Small intestine (tissue), 7 donors: ENCODE data around the gene ULK1. TPM values are rescaled to one million over a fixed set of nuclear protein-coding genes. Genes with fewer than 3 reads are reported as not detected.

Experiments
- DNase-seq, 2 donors: peaks; one replicate each; pipeline versions ENCODE4 v3.0.0 to v3.0.0-alpha.2; 2013
- FAIRE-seq: peaks from 2 replicates; lab custom pipeline; 2012; peaks lifted over from hg19 to GRCh38; lab: Jason Lieb, UNC
- H3K27ac ChIP-seq, 3 donors: one replicate each; pipeline ENCODE4 v1.5.1; 2013; ENCODE audit warnings: low read length in 2 of 3, mild to moderate bottlenecking in 2 of 3, control low read depth in 1 of 3, inconsistent platforms in 1 of 3, low read depth in 1 of 3, moderate library complexity in 1 of 3
- H3K27me3 ChIP-seq, 3 donors: one replicate each; pipeline ENCODE4 v1.6.1; 2013; ENCODE audit warnings: low read length in 3 of 3, inconsistent platforms in 1 of 3; ENCODE audit not compliant: control insufficient read depth in 3 of 3, insufficient read depth in 3 of 3
- H3K36me3 ChIP-seq, 3 donors: one replicate each; pipeline ENCODE4 v1.6.1; 2013; ENCODE audit warnings: low read length in 3 of 3, inconsistent platforms in 1 of 3, low read depth in 1 of 3, mild to moderate bottlenecking in 1 of 3, moderate library complexity in 1 of 3; ENCODE audit not compliant: control insufficient read depth in 3 of 3, insufficient read depth in 2 of 3
- H3K4me1 ChIP-seq, 3 donors: one replicate each; pipeline ENCODE4 v1.6.1; 2013; ENCODE audit warnings: low read length in 2 of 3, inconsistent platforms in 1 of 3, low read depth in 1 of 3, mild to moderate bottlenecking in 1 of 3, moderate library complexity in 1 of 3; ENCODE audit not compliant: control insufficient read depth in 3 of 3, insufficient read depth in 2 of 3
- H3K4me3 ChIP-seq, 3 donors: one replicate each; pipeline ENCODE4 v1.5.1; 2013; ENCODE audit warnings: low read length in 3 of 3, control low read depth in 1 of 3, inconsistent platforms in 1 of 3, low read depth in 1 of 3, mild to moderate bottlenecking in 1 of 3, moderate library complexity in 1 of 3
- H3K9me3 ChIP-seq, 2 donors: one replicate each; pipeline ENCODE4 v1.6.1; 2013; ENCODE audit warnings: low read depth in 1 of 2, low read length in 1 of 2; ENCODE audit not compliant: control insufficient read depth in 2 of 2, insufficient read depth in 1 of 2
- WGBS, 3 donors: extraction: QIAGEN DNeasy Blood & Tissue Kit; methylation state at CpG; one replicate each; pipeline ENCODE4 v1.1.7; 2013; 5-methylcytosine and 5-hydroxymethylcytosine counted together
- polyA plus RNA-seq, 4 donors: library from polyadenylated mRNA; stranded (reverse) in 3 of 4; unstranded in 1 of 4; fragments of 200-250 nt in 3 of 4; fragments of 120-200 nt in 1 of 4; gene quantifications; one replicate each; pipeline versions ENCODE4 v1.2.1 to v1.2.3, GENCODE V29; 2013
- donor health status: healthy with polysubstance abuse.
- donor health status: control.
- donor health status: control.
- donor health status: Bipolar disorder and iron deficiency.
- donor health status: healthy.

The ULK1 gene
- polyA plus RNA-seq, 4 donors = 11.3 to 30.0 (median 12.5) TPM

GRCh38 chr12:131905630-131906091, 11.2 kb downstream of the ULK1 start:
- Histone ChIP-seq H3K4me1 (no peaks in the 10 kb centered on the region), H3K9me3 (no peaks in the 10 kb centered on the region), H3K27me3 (no peaks in the 10 kb centered on the region), H3K36me3 (peaks cover 8 to 66% (median 11%) of the 10 kb centered on the region in 3 donors), H3K27ac (no peak overlapping the region), H3K4me3 (no peak overlapping the region)
- FAIRE-seq (no peak), DNase-seq (no peak)
- WGBS, 3 donors = 88 to 93% (median 89%) methylated on average over 15 of the region's 15 CpGs

GRCh38 chr12:131907379-131908091, 13.1 kb downstream of the ULK1 start:
- Histone ChIP-seq H3K27me3 (no peaks in the 10 kb centered on the region), H3K4me1 (no peaks in the 10 kb centered on the region), H3K4me3 (no peak overlapping the region), H3K9me3 (no peaks in the 10 kb centered on the region), H3K27ac (no peak overlapping the region), H3K36me3 (peaks cover 8 to 78% (median 15%) of the 10 kb centered on the region in 3 donors)
- FAIRE-seq = no peak
- WGBS, 3 donors = 87 to 94% (median 93%) methylated on average over 23 to 31 of the region's 31 CpGs
- no peak for DNase-seq

GRCh38 chr12:131908092-131909080, 14.0 kb downstream of the ULK1 start:
- peaks cover 8 to 79% (median 15%) of the 10 kb centered on the region in 3 donors for H3K36me3 ChIP-seq

GRCh38 chr12:131909081-131909751, 14.8 kb downstream of the ULK1 start:
- 92 to 96% (median 96%) methylated on average over 46 to 61 of the region's 61 CpGs for WGBS, 3 donors
- Histone ChIP-seq H3K4me1 (no peaks in the 10 kb centered on the region), H3K36me3 (peaks cover 8 to 85% (median 16%) of the 10 kb centered on the region in 3 donors), H3K4me3 (no peak overlapping the region), H3K9me3 (no peaks in the 10 kb centered on the region), H3K27ac (no peak overlapping the region), H3K27me3 (no peaks in the 10 kb centered on the region)
- DNase-seq = no peak
- no peak for FAIRE-seq

More at GRCh38 chr12:131908092-131909080, 14.0 kb downstream of the ULK1 start:
- no peak for DNase-seq
- no peak for FAIRE-seq
- no peak overlapping the region for H3K27ac ChIP-seq
- no peak overlapping the region for H3K4me3 ChIP-seq
- no peaks in the 10 kb centered on the region for H3K4me1 ChIP-seq
- no peaks in the 10 kb centered on the region for H3K9me3 ChIP-seq
- no peaks in the 10 kb centered on the region for H3K27me3 ChIP-seq
- 97 to 99% (median 98%) methylated on average over 71 to 96 of the region's 96 CpGs for WGBS, 3 donors

GRCh38 chr12:131909752-131910219, 15.4 kb downstream of the ULK1 start:
- Histone ChIP-seq H3K27me3 (no peaks in the 10 kb centered on the region), H3K4me1 (no peaks in the 10 kb centered on the region), H3K36me3 (peaks cover 10 to 85% (median 19%) of the 10 kb centered on the region in 3 donors), H3K9me3 (no peaks in the 10 kb centered on the region), H3K27ac (no peak overlapping the region), H3K4me3 (no peak overlapping the region)
- FAIRE-seq (no peak), DNase-seq (no peak)
- 94 to 98% (median 96%) methylated on average over 20 to 26 of the region's 26 CpGs for WGBS, 3 donors

- FAIRE-seq (no peak), DNase-seq (no peak)
- Histone ChIP-seq H3K4me1 (no peaks in the 10 kb centered on the region), H3K27me3 (no peaks in the 10 kb centered on the region), H3K27ac (no peak overlapping the region), H3K4me3 (no peak overlapping the region), H3K36me3 (peaks cover 12 to 85% (median 19%) of the 10 kb centered on the region in 3 donors), H3K9me3 (no peaks in the 10 kb centered on the region)
- 88 to 94% (median 89%) methylated on average over 15 to 23 of the region's 23 CpGs for WGBS, 3 donors
These were observed 16.0 kb downstream of the ULK1 start for GRCh38 chr12:131910302-131911027.

- WGBS, 3 donors = 90 to 94% (median 92%) methylated on average over 17 of the region's 17 CpGs
- H3K36me3 ChIP-seq = peaks cover 15 to 88% (median 19%) of the 10 kb centered on the region in 3 donors
- no peaks in the 10 kb centered on the region for H3K4me1 ChIP-seq
- no peaks in the 10 kb centered on the region for H3K9me3 ChIP-seq
- no peak overlapping the region for H3K27ac ChIP-seq
- FAIRE-seq = no peak
- no peak for DNase-seq
- no peak overlapping the region for H3K4me3 ChIP-seq
- H3K27me3 ChIP-seq = no peaks in the 10 kb centered on the region
These were observed 16.7 kb downstream of the ULK1 start for GRCh38 chr12:131911028-131911650.
